Activated CD4-positive, alpha-beta T cell treated with anti-CD3 and anti-CD28 coated beads for 24 hours (primary cell): ENCODE measurements around the gene MAS1L.

ENCODE experiments used
- DNase-seq, 2 donors: peaks; one replicate each; pipeline ENCODE4 v3.0.0-alpha.2; 2020; ENCODE audit warnings: low read depth in 2 of 2

Gene MAS1L, protein sequence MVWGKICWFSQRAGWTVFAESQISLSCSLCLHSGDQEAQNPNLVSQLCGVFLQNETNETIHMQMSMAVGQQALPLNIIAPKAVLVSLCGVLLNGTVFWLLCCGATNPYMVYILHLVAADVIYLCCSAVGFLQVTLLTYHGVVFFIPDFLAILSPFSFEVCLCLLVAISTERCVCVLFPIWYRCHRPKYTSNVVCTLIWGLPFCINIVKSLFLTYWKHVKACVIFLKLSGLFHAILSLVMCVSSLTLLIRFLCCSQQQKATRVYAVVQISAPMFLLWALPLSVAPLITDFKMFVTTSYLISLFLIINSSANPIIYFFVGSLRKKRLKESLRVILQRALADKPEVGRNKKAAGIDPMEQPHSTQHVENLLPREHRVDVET

DNA sequence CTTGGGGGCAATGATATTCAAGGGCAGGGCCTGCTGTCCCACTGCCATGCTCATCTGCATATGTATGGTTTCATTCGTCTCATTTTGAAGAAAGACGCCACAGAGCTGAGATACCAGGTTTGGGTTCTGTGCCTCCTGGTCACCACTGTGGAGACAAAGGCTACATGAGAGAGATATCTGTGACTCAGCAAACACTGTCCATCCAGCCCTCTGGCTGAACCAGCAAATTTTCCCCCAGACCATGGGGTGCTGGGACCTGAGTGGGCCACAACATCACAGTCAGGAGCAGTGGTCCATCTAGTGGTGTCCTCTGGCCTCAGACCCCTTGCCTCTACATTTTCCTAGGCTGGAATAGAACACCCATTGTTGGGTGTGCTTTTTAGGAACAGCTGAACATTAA is at the start of gene MAS1L:
TSS of gene MAS1L (minus strand) at position 297 of the 400 bp plus-strand sequence. CDS start at position 243, 54 bp downstream.
- DNase-seq = no peak

- no peak for DNase-seq
Measured at GRCh38 chr6:29532320-29532951, 44.7 kb upstream of the MAS1L start.

- no peak for DNase-seq
Measured at GRCh38 chr6:29531668-29532067, 43.9 kb upstream of the MAS1L start.

GRCh38 chr6:29530671-29531310 is 43.0 kb upstream of the MAS1L start:
- DNase-seq = no peak

GRCh38 chr6:29529956-29530355 is 42.2 kb upstream of the MAS1L start:
- no peak for DNase-seq

DNA sequence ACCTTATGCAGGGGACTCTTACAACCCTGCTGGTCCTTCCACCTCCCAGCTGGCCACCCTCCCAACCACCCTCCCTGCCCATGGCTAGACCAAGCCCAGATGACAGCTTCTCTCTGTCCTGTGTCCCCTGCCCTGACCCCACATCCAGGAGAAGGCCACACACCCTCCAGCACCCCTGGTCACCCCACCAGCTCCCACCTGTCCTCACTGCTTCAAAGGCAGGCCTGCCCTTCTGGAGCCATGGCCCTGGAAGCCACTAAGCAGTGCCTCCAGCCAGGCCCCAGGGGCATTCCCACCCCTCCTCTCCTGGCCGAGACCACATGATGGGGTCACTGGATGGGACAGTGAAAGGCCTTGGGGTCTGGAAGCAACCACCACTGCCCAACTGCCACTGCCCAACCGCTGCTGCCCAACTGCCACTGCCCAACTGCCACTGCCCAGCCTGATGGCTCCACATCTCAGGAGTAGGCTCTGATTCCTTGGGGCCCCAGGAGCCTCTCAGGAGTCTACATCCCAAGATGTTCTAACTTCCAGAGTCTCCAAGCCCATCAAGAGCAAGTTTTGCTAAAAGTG is 41.3 kb upstream of the MAS1L start:
- DNase-seq = no peak

GRCh38 chr6:29528300-29528931 is 40.7 kb upstream of the MAS1L start:
- no peak for DNase-seq

DNA sequence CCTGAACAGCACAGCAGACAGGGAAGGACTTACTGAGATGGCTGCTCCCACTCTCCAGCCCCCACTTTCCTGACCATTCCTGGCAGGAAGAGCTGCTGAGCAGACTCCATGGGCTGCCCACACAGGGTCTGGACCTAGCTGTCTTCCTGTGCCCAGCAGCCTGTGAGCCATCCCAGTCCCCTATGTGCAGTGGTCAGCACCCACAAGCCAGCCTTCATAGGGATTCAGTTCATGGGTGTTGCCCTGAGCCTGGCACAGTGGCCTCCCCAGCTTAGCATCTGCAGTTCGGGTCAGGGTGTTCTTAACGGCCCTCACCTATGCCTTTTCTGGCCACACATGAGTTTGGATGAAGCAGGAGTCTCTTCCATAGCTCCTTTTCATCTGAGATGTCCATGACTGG is 39.8 kb upstream of the MAS1L start:
- no peak for DNase-seq

GRCh38 chr6:29527126-29527525 is 39.4 kb upstream of the MAS1L start:
- DNase-seq = no peak

DNA sequence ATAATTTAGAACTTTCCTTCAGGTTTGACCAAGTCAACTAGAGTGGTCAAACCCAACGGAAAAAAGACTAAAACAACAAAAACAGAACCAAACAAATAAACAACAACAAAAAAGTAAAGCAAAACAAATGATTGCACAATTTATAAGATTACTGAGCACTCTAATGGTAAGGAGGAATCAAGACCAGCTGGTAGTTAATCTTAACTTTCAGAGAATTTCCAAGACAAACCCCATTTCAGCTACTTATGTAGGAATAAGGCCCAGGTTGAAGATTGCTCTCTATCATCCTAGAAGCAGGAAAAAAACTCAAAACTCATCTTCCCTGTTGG is 37.5 kb upstream of the MAS1L start:
- no peak for DNase-seq

DNA sequence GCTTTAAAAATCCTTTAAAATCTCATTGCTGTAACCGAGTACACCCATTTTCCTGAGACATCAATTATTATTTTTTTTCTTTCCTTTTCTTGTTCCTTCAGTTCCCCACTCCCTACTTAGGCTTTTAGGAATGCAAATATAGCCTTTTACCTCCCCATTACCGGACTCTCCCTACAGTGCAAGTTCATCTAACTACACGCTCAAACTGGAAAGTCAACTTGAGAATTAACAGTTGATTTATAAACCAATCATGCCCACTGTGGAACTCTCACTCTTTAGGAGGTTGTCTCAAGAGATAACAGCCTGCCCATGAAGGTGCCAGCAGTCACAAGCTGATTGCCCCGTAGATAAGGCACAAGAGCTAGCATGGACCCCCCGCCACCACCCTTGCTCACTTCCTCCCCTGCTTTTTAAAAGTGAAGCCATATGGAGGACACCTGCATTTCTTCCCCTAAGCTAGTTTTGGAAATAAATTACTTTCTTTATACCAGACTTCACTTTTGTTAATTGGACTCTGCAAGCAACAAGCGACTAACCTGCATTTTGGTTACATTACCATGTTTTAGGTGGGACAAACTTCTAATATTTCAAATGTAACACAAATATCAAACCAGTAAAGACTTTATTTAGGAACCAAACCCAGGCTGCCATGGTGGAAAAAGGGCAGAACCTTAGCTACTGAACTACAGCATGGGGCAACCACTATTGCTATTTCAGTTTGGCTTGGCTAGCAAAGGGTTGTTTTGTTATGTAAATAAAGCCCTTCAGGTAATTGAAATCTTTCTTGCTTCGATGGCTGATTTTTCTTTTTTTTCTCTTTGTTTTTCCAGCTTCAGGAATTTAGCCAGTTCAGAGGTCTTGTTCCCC is 36.9 kb upstream of the MAS1L start:
- DNase-seq = no peak

GRCh38 chr6:29524044-29524443 is 36.3 kb upstream of the MAS1L start:
- no peak for DNase-seq

DNA sequence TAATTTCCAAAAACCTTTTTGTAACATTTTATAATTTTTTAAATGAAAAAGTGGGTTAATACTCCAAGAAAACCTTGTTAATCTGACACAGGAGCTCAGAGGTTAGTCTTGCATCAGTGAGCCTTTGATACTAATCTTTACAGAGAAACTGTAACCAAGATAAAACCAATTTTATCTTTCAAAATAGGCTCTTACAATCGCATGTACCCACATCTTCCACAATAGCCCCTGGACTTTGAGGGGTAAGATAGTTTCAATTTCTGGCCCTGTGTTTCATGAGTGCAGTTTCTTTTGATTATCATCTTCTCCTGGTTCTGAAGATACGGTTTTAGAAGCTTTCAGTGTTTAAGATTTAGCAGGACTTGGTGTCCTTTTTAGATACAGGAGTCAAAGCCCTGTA is 34.5 kb upstream of the MAS1L start:
- DNase-seq = no peak

DNA sequence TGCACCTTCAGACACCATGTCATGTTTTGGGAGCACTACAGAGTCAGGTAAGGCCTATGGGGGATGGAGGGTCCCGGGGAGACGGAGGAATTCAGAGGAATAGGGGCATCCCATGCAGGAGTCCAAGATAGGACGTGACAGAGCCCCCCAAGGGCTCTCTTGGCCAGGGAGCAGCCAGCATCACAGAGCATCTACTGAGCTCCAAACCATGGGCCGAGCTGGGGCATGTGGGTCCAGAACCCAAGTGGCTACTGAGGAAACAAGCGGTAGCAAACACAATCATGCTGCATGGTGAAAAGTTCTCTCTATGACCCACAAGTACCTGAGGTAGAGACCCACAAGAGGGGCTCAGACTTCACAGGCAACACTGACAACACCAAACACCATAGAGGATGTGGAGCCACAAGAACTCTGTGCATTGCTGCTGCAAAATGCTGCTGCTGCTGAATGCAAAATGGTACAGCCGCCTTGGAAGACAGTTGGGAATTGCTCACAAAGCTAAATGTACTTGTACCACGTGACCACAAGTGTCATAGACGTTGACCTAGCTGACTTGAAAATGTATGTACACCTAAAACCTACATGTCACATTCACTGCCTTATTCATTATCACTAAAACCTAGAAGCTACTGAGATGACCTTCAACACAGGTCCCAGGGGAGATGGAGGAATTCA is 33.4 kb upstream of the MAS1L start:
- no peak for DNase-seq

DNA sequence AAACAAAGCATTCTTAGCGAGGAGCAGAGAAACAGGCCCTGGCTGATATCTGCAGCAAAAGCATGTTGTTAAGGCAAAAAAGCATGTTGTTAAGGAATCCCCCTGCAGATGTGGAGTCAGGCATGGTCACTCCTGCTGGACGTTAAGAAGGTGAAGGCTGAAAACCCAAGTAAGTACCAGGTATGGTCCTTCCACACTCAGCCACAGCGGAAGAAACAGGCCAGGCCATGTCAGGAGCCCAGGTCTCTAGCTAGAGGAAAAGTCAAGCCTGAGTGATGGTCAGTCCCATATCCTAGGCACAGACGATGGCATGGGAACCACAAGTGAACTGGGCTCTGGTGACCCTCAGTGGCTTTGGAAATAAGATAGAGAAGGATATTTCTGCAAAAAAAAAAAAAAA is 32.5 kb upstream of the MAS1L start:
- DNase-seq = no peak

DNA sequence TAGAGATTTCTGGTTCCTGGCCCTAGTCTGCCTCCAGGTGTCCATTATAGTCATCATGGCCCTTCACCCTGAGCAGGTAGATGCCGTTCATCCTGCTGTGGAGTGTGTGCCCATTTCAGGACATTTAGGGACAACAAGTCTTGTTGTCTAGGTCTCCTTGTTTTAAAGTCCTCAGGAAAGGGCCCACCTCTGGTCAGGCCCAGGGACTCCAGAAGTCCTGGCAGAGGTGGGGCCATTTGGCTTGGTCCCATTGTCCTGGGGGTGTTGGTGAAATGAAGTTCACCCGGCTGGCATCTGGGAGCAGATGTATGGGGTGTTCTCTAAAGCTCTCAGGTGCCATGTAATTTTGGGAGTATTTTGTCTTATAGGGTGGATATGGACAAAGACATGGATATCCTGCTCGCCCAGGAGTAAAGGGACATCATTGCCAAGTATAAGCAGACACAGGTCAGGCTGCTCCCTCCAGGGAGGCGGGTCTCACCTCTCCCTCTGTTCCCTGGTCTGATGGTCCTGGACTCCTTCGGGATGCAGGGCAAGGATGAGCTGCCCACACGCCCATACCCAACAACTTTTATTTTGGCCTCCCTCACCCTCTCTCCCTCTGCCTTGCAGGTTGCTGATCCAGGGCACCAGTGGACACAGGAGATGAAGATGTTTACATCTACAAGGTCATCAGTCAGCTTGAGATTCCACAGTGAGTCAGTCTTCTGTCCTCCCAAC is 31.7 kb upstream of the MAS1L start:
- DNase-seq = no peak

GRCh38 chr6:29517728-29518440 is 30.1 kb upstream of the MAS1L start:
- DNase-seq = no peak

- DNase-seq = no peak
Measured at GRCh38 chr6:29517245-29517644, 29.5 kb upstream of the MAS1L start.

- DNase-seq = no peak
Measured at GRCh38 chr6:29516108-29516507, 28.4 kb upstream of the MAS1L start.
